ENCODE measurements around the gene NR4A3.

DNA sequence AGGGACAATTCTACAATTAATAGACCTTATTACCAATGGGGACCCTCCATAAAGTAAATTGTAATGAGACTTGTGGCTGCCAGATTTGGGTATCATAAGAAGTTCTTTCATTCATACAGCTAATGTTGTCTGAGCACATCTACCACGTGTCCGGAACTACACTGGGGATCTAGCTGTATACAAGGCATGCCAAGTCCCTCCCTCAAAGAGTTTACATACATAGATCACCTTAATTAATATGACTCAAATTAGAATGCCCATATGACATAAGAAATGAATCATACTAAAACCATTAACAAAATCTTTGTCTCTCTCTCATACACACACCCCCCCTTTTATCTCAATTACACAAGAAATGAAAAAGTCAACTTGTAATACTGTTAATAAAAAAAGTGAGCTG lies 18.0 kb upstream of the NR4A3 start:
- TF ChIP-seq, protein P1, sequence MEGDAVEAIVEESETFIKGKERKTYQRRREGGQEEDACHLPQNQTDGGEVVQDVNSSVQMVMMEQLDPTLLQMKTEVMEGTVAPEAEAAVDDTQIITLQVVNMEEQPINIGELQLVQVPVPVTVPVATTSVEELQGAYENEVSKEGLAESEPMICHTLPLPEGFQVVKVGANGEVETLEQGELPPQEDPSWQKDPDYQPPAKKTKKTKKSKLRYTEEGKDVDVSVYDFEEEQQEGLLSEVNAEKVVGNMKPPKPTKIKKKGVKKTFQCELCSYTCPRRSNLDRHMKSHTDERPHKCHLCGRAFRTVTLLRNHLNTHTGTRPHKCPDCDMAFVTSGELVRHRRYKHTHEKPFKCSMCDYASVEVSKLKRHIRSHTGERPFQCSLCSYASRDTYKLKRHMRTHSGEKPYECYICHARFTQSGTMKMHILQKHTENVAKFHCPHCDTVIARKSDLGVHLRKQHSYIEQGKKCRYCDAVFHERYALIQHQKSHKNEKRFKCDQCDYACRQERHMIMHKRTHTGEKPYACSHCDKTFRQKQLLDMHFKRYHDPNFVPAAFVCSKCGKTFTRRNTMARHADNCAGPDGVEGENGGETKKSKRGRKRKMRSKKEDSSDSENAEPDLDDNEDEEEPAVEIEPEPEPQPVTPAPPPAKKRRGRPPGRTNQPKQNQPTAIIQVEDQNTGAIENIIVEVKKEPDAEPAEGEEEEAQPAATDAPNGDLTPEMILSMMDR (IDR thresholded peaks at IDR 0.05), result no peak
- TF ChIP-seq POLR2A (IDR thresholded peaks at IDR 0.05), result no peak

All from lower leg skin (tissue), 3 donors.